Measurements from ENCODE around the gene CDC42. TPM values are rescaled to one million over a fixed set of nuclear protein-coding genes. Genes with fewer than 3 reads are reported as not detected.

Gene CDC42
- 100 to 1,000 TPM; 153 to 332 (median 228) TPM for total RNA-seq

- no peak for TF ChIP-seq CTCF (IDR thresholded peaks at IDR 0.05; ENCODE audit: low read depth)
These were observed at the start of gene CDC42 for GRCh38 chr1:22052115-22053016. Gene CDC42, plus strand, starts transcription at chr1:22052709. Its CDS starts 25,770 bp downstream, at chr1:22078479.

GRCh38 chr1:22018583-22019559 is 33.6 kb upstream of the CDC42 start:
- TF ChIP-seq CTCF (IDR thresholded peaks at IDR 0.05; ENCODE audit: low read depth) = no peak

- TF ChIP-seq CTCF (IDR thresholded peaks at IDR 0.05; ENCODE audit: low read depth) = no peak
These were observed 31.4 kb upstream of the CDC42 start for GRCh38 chr1:22021061-22021460.

GRCh38 chr1:22024485-22025367 is 27.8 kb upstream of the CDC42 start:
- TF ChIP-seq CTCF (IDR thresholded peaks at IDR 0.05; ENCODE audit: low read depth) = no peak

GRCh38 chr1:22025368-22026155 is 26.9 kb upstream of the CDC42 start:
- TF ChIP-seq CTCF (IDR thresholded peaks at IDR 0.05; ENCODE audit: low read depth) = no peak

- TF ChIP-seq CTCF (IDR thresholded peaks at IDR 0.05; ENCODE audit: low read depth) = no peak
These were observed 25.6 kb upstream of the CDC42 start for GRCh38 chr1:22026924-22027289.
